ENCODE measurements around the gene TRNP1. TPM values are rescaled to one million over a fixed set of nuclear protein-coding genes. Genes with fewer than 3 reads are reported as not detected.

TRNP1 gene
- total and polyA plus RNA-seq, 4 donors, result 0.97 to 10.0 (median 2.4) TPM

- TF ChIP-seq REST (IDR thresholded peaks at IDR 0.05) (no peak), ATF3 (IDR thresholded peaks at IDR 0.05) (no peak), YY1 (IDR thresholded peaks at IDR 0.05) (no peak)
These were observed 33.4 kb downstream of the TRNP1 start (continued) for GRCh38 chr1:27026621-27027574.

GRCh38 chr1:27027575-27028250, 34.2 kb downstream of the TRNP1 start:
- no peak for DNase-seq (ENCODE audit: low spot score)
- TF ChIP-seq MAX (IDR thresholded peaks at IDR 0.05), result no peak
- no peak for TF ChIP-seq FOXA1 (IDR thresholded peaks at IDR 0.05)
- no peak for TF ChIP-seq RAD21 (IDR thresholded peaks at IDR 0.05)
- TF ChIP-seq ATF3 (IDR thresholded peaks at IDR 0.05), result no peak
- no peak for TF ChIP-seq HNF4G (IDR thresholded peaks at IDR 0.05)
- TF ChIP-seq SP1 (IDR thresholded peaks at IDR 0.05), result peak; percentile 12
- no peak for TF ChIP-seq RXRA (IDR thresholded peaks at IDR 0.05)
- TF ChIP-seq GABPA (IDR thresholded peaks at IDR 0.05 in 1 of 2, conservative IDR thresholded peaks at IDR 0.05 in 1 of 2), result no peak
- H3K4me3 ChIP-seq (ENCODE audit: low read depth in 1 of 3, low read length in 3 of 3), result no peak overlapping the region
- WGBS, result 58% methylated on average over 8 of the region's 8 CpGs
- H3K36me3 ChIP-seq (ENCODE audit: control insufficient read depth in 4 of 4, insufficient read depth in 3 of 4, low read depth in 1 of 4, low read length in 3 of 4), result no peaks in the 10 kb centered on the region
- no peaks in the 10 kb centered on the region for H3K4me1 ChIP-seq (ENCODE audit: control insufficient read depth in 4 of 4, insufficient read depth in 4 of 4, low read length in 3 of 4)
- no peak overlapping the region for H3K9ac ChIP-seq (ENCODE audit: low read depth in 1 of 2, low read length in 2 of 2)
- H3K27ac ChIP-seq (ENCODE audit: low read depth in 1 of 2, low read length in 2 of 2), result no peak overlapping the region
- H3K9me3 ChIP-seq (ENCODE audit: control insufficient read depth in 4 of 4, low read length in 3 of 4), result no peaks in the 10 kb centered on the region
- H3K27me3 ChIP-seq (ENCODE audit: control insufficient read depth in 4 of 4, insufficient read depth in 4 of 4, low read length in 3 of 4), result no peaks in the 10 kb centered on the region

GRCh38 chr1:27029517-27029916, 36.0 kb downstream of the TRNP1 start:
- Histone ChIP-seq H3K4me3 (ENCODE audit: low read depth in 1 of 3, low read length in 3 of 3) (no peak overlapping the region), H3K36me3 (ENCODE audit: control insufficient read depth in 4 of 4, insufficient read depth in 3 of 4, low read depth in 1 of 4, low read length in 3 of 4) (no peaks in the 10 kb centered on the region), H3K27ac (ENCODE audit: low read depth in 1 of 2, low read length in 2 of 2) (no peak overlapping the region), H3K27me3 (ENCODE audit: control insufficient read depth in 4 of 4, insufficient read depth in 4 of 4, low read length in 3 of 4) (no peaks in the 10 kb centered on the region), H3K9ac (ENCODE audit: low read depth in 1 of 2, low read length in 2 of 2) (no peak overlapping the region), H3K9me3 (ENCODE audit: control insufficient read depth in 4 of 4, low read length in 3 of 4) (no peaks in the 10 kb centered on the region), H3K4me1 (ENCODE audit: control insufficient read depth in 4 of 4, insufficient read depth in 4 of 4, low read length in 3 of 4) (no peaks in the 10 kb centered on the region)
- no peak for DNase-seq (ENCODE audit: low spot score)
- WGBS, result 88% methylated on average over 9 of the region's 9 CpGs
- no peak for TF ChIP-seq REST (IDR thresholded peaks at IDR 0.05)
- TF ChIP-seq YY1 (IDR thresholded peaks at IDR 0.05), result no peak
- no peak for TF ChIP-seq JUND (IDR thresholded peaks at IDR 0.05)
- no peak for TF ChIP-seq ATF3 (IDR thresholded peaks at IDR 0.05)
- no peak for TF ChIP-seq SP1 (IDR thresholded peaks at IDR 0.05)
- no peak for TF ChIP-seq FOXA1 (IDR thresholded peaks at IDR 0.05)
- TF ChIP-seq MAX (IDR thresholded peaks at IDR 0.05), result no peak
- TF ChIP-seq HNF4A (conservative IDR thresholded peaks at IDR 0.05), result no peak
- no peak for TF ChIP-seq TAF1 (conservative IDR thresholded peaks at IDR 0.05)
- TF ChIP-seq HNF4G (IDR thresholded peaks at IDR 0.05), result no peak
- no peak for TF ChIP-seq NR2F2 (IDR thresholded peaks at IDR 0.05)
- TF ChIP-seq FOXA2 (IDR thresholded peaks at IDR 0.05), result no peak
